Measurements from ENCODE around the gene ATP6V1G1.
"Not testable (repeated sequence)": the region's sequence is repeated elsewhere in the genome, so short reads cannot be mapped to it uniquely, and the experiment has no call there.

Gene ATP6V1G1

DNA sequence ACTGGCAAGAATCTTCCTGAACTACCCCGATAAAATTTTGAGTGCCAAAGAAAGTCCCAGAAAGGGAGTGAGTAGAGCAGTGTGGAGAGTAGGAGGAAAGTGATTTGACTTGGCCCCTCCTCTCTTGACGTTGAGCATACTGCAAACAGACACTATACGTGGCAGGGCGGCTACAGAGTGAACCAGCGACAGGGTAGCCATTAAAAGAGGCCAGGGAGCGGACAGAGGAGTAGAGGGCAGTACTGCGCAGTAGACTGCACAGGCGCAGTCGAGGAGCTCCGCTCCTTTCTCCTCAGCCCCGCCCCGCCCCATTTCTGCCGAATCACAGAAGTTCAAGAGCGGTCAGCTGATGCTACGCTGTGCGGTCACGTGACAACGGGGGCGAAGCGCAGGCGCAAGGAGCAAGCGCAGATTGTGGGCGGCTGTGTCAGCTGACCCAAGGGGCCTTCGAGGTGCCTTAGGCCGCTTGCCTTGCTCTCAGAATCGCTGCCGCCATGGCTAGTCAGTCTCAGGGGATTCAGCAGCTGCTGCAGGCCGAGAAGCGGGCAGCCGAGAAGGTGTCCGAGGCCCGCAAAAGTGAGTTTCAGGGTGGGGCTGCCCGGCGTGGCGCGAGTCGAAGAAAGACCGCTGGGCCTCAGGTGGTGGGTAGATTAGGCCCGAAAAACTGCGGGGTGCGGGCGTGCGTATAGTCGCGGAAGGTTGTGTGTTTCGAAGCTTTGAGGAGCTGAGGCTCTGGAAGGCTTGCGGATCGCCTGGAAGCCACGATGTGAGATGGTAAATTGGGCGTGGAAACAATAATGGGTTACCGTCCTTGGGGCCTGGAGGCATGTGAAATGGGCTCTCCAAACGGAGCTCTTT is at the start of gene ATP6V1G1:
Gene ATP6V1G1, plus strand, starts transcription at position 425 of the 858 bp plus-strand sequence. Its CDS starts 70 bp downstream, at position 495.
- peak; percentile 99 for DNase-seq (ENCODE audit: low read depth, low spot score)

DNA sequence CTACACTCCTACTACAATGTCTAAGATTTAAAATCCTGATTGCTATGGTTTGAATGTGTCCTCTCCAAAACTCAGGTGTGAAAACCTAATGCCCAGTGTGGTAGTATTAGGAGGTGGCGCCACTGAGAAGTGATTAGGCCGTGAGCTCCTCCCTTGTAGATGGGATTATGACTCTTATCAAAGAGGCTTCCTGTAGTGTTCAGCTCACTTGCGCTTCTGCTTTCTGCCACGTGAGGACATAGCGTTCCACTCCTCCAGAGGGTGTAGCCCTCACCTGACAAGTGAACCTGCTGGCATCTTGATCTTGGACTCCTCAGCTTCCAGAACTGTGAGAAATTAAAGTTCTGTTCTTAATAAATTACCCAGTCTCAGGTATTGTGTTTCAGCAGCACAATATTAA is 49.3 kb upstream of the ATP6V1G1 start:
- no peak for DNase-seq (ENCODE audit: low read depth, low spot score)

DNA sequence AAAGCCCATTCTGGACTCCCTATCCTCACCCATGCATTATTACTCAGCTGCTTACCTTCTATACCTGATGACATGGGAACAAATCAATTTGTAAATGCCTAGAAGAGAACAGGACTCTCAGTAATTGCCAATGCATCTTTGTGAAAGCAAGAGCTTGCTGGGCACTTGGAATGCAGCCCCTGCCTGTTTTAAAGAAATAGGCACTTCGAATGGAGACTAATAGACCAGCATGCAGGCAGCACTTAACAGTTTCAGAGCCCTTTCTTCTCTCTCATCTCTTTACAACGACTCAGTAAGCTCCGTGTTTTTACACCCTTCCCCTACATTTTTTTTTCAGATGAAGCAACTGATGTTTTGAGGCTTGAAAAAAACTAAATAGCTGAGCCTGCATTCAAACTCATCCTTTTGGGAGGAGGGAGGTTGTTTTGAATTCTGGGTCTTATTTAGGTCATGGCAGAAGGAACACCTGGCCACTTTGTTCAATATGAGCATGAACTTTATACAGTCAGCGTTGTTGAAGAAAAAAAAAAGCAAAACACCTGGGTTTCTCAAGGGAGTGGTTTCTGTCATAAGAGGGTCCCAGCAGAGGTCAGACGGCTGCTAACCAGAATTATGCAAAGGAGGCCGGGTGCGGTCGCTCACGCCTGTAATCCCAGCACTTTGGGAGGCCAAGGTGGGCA is 47.7 kb upstream of the ATP6V1G1 start:
- no peak for DNase-seq (ENCODE audit: low read depth, low spot score)

DNA sequence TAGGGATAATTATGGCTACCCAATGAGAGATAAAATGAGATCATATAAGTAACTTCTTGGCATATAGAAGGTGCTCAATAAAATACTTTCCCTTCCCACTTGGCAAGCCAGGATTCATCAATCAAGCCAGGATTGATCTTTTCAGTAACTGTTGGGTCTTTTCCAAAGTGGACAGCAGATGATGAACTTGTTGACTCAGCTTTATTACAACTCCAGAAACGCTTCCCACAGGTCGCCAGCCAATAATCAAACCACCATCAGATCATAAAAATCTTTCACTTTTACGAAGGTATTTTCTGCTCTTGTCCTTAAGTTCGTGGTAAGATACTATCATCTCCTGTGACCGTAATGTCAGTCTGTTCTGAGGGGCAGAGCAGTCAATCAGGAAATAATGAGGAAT is 42.5 kb upstream of the ATP6V1G1 start:
- no peak for DNase-seq (ENCODE audit: low read depth, low spot score)

DNA sequence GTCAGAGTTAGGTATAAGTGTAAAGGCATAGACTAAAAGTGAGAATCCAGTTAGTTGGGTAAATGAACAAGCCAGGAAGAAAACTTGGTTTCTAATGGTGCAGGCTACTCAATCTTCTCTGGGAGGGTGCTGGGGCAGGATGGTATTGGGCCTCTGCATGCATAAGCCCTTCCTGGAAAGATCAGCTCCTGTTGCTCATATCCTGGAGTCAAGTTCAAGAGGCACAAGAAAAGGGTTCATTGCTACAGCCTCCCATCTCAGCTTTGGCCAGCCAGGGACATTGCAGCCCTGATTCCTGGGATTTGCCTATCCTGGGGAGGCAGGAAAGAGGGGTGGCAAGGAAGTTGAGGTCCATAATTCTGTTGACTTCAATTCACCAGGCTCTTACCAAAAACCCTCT is 40.7 kb upstream of the ATP6V1G1 start:
- no peak for DNase-seq (ENCODE audit: low read depth, low spot score)

DNA sequence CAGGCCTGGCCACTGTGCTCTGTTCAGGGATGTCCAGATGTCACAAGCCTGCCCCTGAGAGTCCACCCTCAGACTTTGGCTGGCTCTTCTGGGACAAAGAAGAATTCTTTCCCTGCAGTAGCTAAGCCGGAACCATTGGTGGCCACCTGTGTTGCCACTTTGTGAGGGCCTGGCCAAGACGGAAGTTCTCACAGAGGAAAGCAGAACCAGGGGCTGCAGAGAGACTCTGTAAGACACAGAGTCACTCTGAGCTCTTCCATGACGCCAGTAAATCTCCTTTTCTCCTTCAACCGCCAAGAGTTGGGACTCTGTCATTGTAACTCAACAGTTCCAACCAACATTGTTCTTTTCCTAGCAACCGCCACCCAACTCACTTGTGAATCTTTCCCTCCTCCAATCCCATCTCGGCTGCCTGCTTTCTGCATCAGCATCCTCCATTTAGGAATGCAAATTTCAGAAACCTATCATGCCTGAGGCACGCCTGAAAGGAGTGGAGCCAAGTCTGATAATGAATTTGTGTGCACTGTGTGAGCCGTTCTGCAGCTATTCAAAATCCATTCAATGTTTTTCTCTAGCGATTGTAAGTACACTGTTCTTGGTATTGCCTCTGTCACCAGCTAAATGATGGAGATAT is 37.8 kb upstream of the ATP6V1G1 start:
- no peak for DNase-seq (ENCODE audit: low read depth, low spot score)

GRCh38 chr9:114551750-114552685 is 35.6 kb upstream of the ATP6V1G1 start:
- no peak for DNase-seq (ENCODE audit: low read depth, low spot score)

GRCh38 chr9:114552706-114553105 is 34.9 kb upstream of the ATP6V1G1 start:
- DNase-seq (ENCODE audit: low read depth, low spot score): no peak

DNA sequence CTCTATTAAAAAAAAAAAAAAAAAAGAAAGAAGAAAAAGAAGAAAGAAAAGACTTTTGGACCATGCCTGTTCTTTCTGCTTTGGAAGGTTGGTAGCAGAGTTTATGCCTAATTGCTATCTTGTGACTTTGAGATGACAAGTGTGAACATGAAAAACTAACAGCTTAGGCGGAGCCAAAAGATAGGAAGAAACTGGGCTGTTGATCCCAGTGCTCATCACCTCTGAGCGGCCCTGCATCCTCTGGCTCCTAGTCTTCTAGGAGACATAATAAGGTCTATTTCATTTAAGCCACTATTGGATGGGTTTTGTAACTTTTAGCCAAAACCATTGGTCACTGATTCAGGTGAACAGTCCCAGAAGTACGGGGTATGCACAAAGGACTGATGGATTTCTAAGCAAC is 34.4 kb upstream of the ATP6V1G1 start:
- DNase-seq (ENCODE audit: low read depth, low spot score): no peak

GRCh38 chr9:114555696-114556095 is 31.9 kb upstream of the ATP6V1G1 start:
- DNase-seq (ENCODE audit: low read depth, low spot score): no peak

GRCh38 chr9:114558027-114558675 is 29.4 kb upstream of the ATP6V1G1 start:
- DNase-seq (ENCODE audit: low read depth, low spot score): no peak

DNA sequence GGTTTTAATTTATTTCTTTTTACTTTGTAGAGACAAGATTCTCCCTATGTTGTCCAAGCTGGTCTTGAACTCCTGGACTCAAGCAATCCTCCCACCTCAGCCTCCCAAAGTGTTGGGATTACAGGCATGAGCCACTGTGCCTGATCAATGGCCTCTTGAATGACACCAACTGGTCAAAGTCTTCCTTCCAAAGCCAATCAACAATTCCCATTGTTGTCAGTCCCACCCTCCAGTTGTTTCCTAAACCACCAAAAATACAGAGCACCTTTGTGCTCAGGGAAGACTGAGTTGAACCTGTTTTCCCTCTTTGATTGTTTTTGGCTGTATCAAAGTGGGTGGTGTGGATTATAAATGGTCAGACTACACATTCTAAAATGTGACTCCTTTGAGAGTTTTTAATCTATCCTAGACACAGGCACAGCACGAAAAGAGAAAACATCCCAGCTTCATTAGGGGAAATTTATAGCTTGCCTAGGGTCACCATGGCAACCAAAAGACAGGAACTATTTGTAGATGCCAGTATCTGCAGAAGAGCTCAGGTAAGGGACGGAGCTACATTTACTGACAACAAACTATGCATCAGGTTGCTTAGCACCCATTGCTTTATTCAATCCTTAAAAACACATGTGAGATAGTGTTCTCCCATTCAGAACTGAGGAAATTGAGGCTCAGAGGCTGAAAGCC is 27.6 kb upstream of the ATP6V1G1 start:
- DNase-seq (ENCODE audit: low read depth, low spot score): no peak

DNA sequence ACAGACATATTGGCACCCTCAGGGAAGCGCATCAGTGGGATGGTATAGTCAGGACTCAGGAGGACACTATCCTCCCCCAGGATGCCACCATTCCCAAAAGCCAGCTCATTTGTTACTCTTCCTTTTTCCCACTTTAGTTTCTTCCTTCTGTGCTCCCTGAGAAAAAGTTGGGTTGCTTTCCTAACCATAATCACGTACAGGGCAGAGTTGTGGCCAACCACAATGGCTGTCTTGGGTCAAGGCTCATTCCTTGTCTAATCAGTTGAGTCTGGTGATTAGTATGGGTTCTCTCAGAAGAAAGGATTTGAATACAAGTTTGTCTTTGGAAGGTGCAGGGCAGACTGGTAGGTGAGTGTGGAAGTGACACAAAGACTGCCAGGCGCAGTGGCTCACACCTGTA is 26.6 kb upstream of the ATP6V1G1 start:
- DNase-seq (ENCODE audit: low read depth, low spot score): no peak

DNA sequence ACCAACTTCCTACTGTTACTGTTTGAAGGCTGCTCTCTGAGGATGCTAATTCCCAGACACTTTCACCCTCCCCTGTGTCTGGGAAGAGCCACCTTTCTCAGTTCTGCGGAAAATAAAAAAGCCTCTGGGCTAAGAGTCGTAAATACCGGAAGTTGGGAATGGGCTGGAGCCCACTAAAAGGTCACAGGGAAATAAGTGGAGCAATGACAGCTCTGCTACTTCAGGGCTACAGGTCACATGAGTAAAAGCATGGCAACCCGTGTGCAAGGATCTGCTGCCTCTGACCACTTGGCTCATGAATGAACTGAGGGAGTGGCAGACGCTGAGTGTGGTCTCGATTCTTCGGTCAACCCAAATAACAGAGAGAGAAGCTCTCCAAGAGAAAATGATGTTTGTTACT is 25.8 kb upstream of the ATP6V1G1 start:
- DNase-seq (ENCODE audit: low read depth, low spot score): no peak

GRCh38 chr9:114565204-114565603 is 22.4 kb upstream of the ATP6V1G1 start:
- DNase-seq (ENCODE audit: low read depth, low spot score): no peak

GRCh38 chr9:114570742-114571141 is 16.8 kb upstream of the ATP6V1G1 start:
- no peak for DNase-seq (ENCODE audit: low read depth, low spot score)

DNA sequence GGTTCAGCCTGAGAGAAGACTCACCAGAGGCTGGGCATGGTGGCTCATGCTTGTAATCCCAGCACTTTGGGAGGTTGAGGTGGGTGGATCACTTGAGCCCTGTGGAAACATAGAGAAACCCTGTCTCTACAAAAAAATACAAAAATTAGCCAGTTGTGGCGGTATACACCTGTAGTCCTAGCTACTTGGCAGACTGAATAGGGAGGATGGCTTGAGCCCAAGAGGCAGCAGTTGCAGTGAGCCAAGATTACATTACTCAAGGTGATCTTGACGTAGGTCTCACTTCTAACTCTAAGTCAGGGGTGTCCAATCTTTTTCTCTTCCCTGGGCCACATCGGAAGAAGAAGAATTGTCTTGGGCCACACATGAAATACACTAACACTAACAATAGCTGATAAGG is 16.2 kb upstream of the ATP6V1G1 start:
- DNase-seq (ENCODE audit: low read depth, low spot score): no peak

- no peak for DNase-seq (ENCODE audit: low read depth, low spot score)
These were observed 15.4 kb upstream of the ATP6V1G1 start for GRCh38 chr9:114572199-114572598.

DNA sequence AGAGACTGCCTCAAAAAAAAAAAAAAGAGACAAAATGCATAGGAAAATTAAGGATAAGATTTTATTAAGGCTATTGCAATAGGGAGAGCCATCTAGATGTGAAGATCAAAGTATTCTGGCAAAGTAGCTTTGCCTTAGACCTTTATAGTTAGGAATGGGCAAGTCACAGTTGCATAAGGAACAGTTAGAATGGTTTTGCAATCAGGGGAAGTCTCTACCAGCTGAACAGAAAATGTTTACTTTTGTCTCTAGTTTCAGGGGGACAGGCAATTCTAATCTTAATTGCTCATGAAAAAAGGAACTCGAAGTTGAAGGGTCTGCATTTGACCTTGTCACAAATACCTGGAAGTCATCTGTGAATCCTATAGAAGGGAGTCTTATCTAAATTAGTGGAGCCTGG is 13.1 kb upstream of the ATP6V1G1 start:
- DNase-seq (ENCODE audit: low read depth, low spot score): no peak

DNA sequence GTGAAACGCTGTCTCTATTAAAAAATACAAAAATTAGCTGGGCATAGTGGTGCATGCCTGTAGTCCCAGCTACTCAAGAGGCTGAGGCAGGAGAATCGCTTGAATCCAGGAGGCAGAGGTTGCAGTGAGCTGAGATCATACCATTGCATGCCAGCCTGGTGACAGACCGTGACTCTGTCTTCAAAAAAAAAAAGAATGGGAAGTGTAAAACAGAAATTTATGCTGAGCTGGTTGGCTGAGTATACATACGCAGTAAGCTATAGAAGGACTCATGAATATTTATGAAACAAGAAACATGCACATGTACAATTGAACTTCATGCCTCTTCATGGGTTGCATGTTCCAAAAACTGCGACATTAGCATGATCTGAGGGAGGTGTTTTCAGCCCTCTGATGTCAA is 10.8 kb upstream of the ATP6V1G1 start:
- DNase-seq (ENCODE audit: low read depth, low spot score): not testable (repeated sequence)
